Mammary epithelial cell (primary cell): Measurements from ENCODE around the gene PTPN7.

Source experiments
- EZH2 ChIP-seq: IDR thresholded peaks from 2 replicates; pipeline ENCODE4 v1.6.1; 2012; ENCODE audit warnings: low read length, inconsistent platforms, borderline replicate concordance
- TF ChIP-seq, protein P1 (sequence below), 2 donors: IDR thresholded peaks in 1 of 2; conservative IDR thresholded peaks in 1 of 2; 2 replicates each; pipeline ENCODE4 v1.5.1; 2011 to 2012; ENCODE audit warnings: inconsistent platforms in 2 of 2, low read length in 2 of 2, mild to moderate bottlenecking in 2 of 2, control low read depth in 1 of 2, low read depth in 1 of 2; ENCODE audit not compliant: insufficient read depth in 1 of 2; ENCODE audit errors: extremely low read depth in 1 of 2

- TF ChIP-seq, protein P1, sequence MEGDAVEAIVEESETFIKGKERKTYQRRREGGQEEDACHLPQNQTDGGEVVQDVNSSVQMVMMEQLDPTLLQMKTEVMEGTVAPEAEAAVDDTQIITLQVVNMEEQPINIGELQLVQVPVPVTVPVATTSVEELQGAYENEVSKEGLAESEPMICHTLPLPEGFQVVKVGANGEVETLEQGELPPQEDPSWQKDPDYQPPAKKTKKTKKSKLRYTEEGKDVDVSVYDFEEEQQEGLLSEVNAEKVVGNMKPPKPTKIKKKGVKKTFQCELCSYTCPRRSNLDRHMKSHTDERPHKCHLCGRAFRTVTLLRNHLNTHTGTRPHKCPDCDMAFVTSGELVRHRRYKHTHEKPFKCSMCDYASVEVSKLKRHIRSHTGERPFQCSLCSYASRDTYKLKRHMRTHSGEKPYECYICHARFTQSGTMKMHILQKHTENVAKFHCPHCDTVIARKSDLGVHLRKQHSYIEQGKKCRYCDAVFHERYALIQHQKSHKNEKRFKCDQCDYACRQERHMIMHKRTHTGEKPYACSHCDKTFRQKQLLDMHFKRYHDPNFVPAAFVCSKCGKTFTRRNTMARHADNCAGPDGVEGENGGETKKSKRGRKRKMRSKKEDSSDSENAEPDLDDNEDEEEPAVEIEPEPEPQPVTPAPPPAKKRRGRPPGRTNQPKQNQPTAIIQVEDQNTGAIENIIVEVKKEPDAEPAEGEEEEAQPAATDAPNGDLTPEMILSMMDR (conservative IDR thresholded peaks at IDR 0.05 in 1 of 2, IDR thresholded peaks at IDR 0.05 in 1 of 2; ENCODE audit: extremely low read depth in 1 of 2, insufficient read depth in 1 of 2, low read depth in 1 of 2, low read length in 2 of 2): no peak
- no peak for TF ChIP-seq EZH2
Measured at GRCh38 chr1:202182040-202182877, 21.9 kb upstream of the PTPN7 start.
